ENCODE results near the gene NRP2.

GRCh38 chr2:205654878-205655605 is 27.3 kb upstream of the NRP2 start:
- TF ChIP-seq CTCF (IDR thresholded peaks at IDR 0.05) (no peak), POLR2AphosphoS5 (IDR thresholded peaks at IDR 0.05) (no peak), POLR2A (IDR thresholded peaks at IDR 0.05) (no peak)

All from prostate gland (tissue), 2 donors.